Stimulated activated CD8-positive, alpha-beta memory T cell treated with anti-CD3 and anti-CD28 coated beads, Interleukin-4, amount 100 ng/mL, for 24 hours (primary cell): ENCODE data around the gene GLI2.

Experiments
- DNase-seq: peaks from one replicate; pipeline ENCODE4 v3.0.0-alpha.2; 2020; ENCODE audit warnings: low read depth

The GLI2 gene

DNA sequence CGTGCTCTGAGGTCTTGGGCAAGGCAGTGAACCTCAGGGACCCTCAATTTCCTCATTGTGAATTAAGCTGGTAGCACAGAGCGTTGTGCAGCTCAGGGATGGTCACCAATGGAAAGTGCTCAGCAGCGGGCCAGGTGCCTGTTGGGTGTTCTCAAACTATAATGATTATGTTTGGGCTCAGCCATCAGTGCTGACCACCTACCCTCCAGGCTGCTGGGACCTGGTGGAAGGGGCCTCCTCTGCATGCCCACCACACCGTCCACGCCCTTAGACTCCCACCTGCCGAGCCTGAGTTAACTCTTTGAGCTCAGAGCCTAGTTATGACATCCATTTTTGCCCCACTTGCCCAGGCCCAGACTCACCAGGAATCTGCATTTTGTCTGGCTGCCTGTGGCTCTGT, 35.0 kb downstream of the GLI2 start:
- DNase-seq = no peak

DNA sequence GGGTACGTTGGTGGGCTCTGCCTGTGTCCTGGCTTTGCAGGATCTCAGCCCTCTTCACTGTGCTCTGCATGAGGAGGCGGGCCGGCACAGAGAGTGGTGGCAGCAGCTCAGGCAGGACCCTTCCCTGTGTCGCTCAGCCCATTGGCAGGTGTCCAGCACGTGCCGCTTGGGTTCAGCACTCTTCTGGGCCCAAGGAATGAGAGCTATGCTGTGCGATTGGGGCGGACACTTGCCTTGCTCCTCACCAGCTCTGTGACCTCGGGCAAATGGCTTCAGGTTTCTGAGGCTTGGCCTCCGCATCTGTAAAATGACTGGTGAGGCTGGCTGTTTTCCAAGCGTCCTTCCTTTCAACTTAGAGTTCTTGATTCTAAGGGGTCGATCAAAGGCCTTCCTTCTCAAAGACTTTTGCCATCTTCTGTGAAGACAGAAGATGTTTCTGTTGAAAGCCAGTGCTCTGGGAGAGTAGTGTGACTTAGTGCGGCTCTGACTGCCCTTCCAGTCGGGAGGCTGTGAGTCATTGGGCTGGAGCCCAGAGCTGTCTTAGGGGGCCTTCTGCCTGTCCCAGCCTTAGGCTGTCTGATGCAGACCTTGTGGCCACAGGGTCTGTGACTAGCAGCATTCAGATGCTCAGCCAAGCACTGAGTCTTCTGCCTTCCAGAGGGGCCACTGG, 35.6 kb downstream of the GLI2 start:
- no peak for DNase-seq

DNA sequence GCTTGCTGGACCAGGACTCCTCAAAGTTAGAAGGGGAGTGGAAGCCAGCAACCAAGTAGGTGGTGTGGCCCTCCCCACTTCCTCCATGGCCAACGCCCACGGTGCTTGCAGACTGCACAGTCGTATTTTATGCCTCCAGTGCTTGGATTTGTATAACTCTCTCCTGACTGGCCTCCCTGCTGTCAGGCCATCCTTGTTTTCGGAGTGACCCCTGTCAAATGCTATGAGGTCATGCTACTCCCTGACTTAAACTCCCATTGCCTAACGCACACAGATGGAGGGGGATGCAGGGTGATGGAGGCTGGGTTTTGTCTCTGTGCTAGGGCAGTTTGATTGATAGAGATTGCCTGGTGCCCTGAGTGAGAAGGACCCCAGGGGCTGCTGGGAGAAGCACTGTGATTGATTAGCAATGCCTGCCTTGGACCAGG, 36.1 kb downstream of the GLI2 start:
- no peak for DNase-seq

DNA sequence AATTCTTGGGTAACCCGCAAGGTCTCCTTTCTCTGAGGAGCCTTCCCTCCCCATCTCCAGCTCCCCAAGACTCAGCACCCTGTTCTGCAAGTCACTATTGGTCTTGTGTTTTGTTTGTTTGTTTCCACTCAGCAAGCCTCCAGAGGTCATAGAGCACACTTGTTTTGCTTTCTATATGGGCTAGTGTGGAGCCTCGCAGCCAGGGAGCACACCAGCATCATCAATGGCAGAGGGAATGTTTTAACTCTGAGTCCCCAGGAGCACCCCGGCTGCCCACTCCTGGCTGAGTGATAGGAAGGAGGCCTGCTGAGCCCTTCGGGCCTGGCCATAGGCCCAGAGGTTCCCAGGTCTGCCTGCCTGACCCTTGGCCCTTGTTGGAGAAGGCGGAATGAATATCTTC, 36.6 kb downstream of the GLI2 start:
- no peak for DNase-seq

DNA sequence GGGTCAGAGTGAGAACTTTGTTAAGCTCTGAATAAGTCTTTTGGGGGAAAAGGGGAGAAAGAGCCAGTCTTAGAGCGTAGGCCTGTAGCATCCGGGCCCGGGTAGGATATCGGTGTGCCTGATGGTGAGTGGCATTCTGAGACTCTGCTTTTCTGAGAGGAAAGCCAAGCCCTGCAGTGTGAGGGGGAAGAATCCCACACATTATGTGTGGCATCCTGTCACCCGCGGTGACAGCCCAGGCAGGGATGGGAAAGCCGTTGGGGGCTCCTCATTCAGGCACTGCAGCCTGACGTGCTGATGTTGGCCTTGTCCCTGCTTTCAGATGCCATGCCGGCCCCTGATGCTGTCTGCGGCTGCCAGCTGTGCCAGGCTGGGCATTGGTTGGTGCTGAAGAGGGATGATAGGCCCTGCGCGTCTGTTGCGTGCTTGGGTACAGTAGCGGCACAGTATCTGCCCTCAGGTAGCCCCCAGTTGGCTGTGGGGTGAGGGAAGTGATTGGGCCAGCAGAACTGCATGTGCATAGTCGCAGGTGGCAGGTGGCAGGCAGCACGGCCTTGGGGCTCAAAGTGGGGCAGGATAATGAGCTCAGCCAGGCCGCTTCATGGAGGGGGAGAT, 37.6 kb downstream of the GLI2 start:
- no peak for DNase-seq

DNA sequence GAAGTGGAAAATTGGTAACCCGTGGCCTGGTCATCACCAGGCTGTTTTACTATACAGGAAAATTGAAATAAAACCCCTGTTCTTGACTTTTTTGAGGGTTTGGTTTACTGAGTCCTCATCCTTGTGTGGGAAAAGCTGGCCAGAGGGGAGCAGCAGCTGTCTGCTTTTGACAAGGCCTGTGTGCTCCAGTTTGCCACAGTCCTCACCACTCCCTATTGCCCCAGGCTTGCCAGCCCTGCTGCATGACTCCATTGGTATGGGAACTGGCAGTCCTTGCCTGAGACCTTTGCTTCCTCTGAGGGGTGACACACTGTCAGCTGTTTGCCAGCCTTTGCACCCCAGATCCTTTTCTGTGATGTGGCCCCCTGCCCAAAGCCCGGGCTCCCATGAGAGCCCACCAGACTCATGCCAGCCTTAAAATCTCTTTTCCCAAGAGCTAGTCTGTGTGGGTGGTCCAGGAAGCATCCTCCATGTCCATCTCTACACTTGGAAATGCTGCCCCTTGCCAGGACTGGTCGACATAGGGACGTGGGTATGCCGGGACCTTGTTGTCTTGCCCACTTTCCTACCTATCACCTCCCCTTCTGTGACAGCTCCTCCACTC, 39.0 kb downstream of the GLI2 start:
- DNase-seq = no peak

DNA sequence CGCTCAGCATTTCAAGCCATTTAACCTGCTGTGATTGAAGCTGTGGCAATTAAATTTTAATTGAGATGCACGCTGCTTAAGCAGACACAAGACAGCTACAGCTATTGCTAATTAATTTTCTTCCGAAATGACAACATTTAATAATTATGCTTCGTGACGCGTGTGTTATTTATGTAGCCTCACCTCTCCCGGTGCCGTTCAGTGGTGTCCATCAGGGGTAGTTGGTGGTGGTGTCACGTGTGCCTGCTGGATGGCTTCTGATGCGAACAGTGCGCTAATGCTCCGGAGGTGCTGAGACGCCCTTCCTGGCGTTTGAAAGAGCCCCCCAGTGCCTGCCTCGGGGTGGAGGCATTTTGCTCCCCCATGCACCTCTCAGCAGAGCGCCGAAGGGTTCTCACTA, 39.5 kb downstream of the GLI2 start:
- no peak for DNase-seq

DNA sequence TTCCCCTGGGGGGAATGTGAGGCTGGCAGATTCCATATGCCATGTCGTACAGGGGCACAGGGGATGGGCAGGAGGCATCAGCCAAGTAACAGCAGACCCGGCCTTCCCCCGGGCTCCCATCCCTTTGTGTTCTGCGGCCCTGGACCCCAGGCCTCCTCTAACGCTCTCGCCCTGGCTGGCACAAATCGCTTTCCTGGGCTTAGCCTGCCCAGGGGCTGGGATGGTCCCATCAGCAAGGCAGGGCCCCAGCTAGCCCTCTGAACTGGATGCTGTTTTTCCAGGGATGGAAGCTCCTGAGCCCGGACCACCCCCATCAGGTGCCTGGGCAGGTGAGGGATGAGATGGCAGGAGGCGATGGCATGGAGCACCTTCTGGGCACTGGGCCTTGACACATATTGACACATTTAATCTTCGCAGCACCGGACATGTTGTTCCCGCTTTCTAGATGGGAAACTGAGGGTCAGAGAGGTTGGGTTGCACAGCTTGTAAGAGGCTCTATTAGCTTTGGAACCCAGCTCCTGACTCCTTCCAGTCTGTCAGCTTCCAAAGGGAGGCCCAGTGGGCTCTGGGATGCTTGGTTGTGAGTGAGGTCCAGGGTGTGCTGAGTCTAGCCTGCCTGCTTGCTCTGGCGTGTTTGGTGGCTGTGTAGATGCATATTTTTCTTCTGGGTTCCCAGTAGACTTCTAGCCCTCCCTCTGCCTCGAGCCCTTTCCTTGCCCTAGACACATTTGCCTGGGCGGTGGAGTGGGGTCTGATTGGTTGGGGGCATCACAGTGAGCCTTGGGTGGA, 40.3 kb downstream of the GLI2 start:
- DNase-seq = no peak

DNA sequence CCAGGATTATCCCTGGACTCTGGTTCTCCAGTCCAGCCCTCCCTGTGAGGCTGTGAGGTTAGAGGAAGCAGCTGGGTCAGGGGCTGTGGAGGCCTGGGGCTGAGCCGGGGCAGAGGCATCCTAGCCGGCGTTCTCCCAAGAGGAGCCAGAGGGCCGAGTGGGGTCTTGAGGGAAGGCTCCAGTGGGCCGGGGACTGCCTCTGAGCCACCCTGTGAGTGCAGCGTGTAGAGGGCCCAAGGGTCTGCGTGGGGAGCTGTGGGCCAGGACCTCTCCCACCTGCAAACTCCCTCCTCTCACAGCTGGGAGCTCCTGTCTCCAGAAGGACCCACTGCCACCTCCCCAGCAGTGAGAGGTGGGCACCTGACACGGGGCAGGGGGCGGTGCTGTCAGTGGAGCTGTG, 41.0 kb downstream of the GLI2 start:
- DNase-seq = no peak

DNA sequence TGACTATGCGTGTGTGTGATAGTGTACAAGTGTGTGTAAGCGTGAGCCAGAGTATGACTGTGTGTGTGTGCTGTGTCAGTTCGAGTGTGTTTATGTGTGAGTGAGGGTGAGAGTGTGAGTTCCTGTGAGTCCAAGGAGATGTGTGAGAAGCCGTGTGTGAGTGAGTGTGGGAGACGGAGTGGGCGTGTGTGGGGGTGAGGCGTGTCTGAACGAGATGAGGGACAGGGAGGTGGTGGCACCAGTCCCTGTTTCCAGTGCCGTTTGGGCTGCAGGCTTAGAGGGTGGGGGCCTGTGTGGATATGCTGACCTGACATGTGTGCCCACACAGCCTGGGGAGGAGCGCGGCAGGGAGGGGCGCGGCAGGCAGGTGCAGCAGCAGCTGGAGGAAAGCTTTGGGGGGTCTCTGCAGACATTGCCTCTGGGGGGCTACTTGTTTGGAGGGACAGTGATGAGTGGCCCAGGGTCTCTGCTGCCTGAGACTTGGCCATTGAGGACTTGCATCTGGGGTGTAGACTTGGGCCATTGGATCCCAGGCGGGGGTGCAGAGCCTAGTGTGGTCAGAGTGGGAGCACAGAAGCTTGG, 41.6 kb downstream of the GLI2 start:
- no peak for DNase-seq

DNA sequence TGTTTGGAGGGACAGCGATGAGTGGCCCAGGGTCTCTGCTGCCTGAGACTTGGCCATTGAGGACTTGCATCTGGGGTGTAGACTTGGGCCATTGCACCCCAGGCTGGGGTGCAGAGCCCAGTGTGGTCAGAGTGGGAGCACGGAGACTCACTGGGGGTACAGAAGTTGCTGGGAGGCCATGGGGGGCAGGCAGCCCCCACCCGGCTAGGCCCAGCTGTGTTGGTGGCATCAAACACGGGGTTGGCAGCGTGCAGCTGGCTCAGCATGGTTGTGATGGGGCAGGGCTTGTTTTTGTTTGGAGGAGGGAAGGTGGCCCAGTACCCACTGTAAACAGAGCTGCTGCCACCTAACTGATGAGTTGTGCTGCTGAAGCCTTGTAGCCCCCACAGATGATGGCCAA, 42.1 kb downstream of the GLI2 start:
- no peak for DNase-seq

DNA sequence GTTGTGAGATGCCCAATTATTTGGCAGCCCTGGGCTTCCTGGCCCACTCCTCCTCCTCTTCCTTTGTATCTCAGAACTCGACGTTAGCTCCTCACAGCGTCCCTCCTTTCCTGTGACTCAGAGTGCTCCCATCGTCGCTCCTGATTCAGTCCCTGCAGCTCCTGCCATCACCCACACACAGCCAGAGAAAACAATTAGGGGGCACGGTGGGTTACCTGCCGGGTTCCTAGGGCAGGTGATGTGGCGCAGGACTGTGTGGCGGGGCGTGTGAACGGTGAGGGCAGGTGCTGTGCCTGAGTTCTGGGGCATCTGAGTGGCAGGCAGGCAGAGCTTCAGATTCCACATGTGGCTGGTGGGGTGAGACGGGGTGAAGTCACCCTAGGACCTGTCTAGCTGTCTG, 42.6 kb downstream of the GLI2 start:
- DNase-seq = no peak

DNA sequence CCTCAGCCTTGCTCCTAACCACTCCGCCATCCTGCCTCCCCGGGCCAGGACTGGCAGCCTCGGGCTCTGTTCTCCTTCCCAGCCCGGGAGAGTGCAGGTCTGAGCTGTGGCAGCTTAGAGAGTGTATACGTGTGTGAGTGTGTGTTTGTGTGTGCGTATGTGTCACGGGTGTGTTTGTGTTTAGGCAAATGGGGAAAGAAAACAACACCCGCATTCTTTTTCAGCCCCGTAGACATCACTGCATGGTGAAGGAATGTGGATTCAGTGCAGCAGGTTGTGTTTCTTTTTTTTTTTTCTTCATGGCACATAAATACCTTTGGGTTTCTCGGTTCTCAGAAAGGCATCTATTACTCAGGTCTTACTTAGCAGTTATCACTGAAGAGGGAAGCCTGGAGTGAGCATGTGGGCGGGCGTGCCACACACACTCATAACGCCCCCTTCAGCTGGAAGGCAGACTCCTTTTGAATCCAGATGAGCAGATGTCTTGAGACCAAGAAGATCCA, 44.2 kb downstream of the GLI2 start:
- no peak for DNase-seq

DNA sequence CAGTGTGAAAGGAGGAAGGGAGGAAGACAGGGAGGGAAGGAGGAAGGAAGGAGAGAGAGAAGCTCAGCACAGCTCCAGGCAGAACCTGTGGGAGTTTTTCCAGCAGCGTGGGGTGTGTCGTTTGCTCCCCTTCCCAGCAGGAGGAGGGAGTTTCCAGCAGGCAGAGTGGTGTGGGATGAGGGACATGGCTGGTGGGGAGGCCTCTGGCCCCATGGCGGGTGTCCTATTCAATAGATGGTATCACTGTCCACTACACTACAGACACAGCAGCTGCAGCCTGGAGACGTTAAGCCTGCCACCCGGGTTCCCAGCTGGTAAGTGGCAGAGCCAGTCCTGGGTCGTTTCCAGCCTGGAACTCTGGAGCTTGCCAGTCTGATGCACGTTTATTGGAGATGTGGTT, 44.7 kb downstream of the GLI2 start:
- no peak for DNase-seq

DNA sequence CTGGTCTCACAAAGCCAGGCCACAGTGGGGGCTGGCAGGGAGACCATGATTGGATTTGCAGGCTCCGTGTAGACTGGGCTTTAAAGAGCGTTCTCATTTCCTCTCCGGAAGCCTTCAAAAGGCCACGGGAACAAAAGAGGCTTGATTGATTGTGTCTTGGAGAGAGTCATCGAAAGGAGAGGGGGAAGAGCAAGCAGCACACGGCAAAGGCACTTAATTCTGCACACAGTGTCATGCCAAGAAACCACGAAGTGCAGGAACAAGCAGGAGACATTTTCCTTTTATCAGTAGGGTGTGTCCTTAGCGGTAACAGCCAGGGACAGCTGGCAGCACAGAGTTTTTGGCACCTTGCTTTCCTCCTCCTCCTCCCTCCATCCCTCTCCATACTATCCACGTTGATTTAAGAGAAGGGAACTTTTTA, 47.7 kb downstream of the GLI2 start:
- no peak for DNase-seq

DNA sequence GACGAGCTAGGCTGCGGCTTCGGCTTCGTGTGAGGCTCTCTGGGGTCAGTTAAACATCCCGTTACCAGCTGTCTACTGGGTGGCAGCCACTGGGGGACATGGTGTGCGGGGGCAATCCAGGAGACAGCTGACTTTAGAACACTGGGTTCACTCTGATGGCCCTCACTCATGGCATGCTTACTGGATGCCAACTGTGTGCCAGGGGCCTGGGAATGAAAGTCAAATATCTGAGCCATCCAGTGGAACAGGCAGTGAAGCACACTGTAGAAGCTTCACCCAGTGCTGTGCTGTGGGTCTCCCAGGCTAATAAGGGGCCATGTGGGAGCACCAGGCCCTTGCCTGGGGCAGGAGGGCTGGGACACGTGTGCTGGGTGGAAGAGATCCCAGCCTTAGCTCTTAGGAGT, 48.3 kb downstream of the GLI2 start:
- no peak for DNase-seq
